Myocyte (in vitro differentiated cells): ENCODE measurements around the gene TIPIN. TPM values are rescaled to one million over a fixed set of nuclear protein-coding genes. Genes with fewer than 3 reads are reported as not detected.
"Not testable (repeated sequence)": the region's sequence is repeated elsewhere in the genome, so short reads cannot be mapped to it uniquely, and the experiment has no call there.

Experiments
- DNase-seq: peaks from one replicate; pipeline ENCODE4 v3.0.0-alpha.2; 2012; ENCODE audit warnings: low read depth
- total RNA-seq: library from RNA; depleted of rRNA; stranded (reverse); fragments of >200 nt; gene quantifications from 2 replicates; pipeline ENCODE4 v1.2.3, GENCODE V29; 2014

The TIPIN gene
- total RNA-seq, 1 donor from 2014 or later = 7.8 TPM

DNA sequence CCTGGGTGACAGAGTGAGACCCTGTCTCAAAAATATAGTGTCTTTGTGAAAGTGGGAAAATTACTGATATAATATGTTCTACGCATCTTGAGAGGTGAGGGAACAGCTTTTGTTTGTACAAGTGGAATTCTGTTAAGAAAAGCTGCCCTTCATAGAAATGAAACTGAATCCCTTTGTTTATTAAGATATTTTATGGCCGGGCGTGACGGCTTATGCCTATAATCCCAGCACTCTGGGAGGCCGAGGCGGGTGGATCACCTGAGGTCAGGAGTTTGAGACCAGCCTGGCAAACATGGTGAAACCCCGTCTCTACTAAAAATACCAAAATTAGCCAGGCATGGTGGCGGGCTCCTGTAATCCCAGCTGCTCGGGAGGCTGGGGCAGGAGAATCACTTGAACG is 52.1 kb downstream of the TIPIN start:
- not testable (repeated sequence) for DNase-seq

DNA sequence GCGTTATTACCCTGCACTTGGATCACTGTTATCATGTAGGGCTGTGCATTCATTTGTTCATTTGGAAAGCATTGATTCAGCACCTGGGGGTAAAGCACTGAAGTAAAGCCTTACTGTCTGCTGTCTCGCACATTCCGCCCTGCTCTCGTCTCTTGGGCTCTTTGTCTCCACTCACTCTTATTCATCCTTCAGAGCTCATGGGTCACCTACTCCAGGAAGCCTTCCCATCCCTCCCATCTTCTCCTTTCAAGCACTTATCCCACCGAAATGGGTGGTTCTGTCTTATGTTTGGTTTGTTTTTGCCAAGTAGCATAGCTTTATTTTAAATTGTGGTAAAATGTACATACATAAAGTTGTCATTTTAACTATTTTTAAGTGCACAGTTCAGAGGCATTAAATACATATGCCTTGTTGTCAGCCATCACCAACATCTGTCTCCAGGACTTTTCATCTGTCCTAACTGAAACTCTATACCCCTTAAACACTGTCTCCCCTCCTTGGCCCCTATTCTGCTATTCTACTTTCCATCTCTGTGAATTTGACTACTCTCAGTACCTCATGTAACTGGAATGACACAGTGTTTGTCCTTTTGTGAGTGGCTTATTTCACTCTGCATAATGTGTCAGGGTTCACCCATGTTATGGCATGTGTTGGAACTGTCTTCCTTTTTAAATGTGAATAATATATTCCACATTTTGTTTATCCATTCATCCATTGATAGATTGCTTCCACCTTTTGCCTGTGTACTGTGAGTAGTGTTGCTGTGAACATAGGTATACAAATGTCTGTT is 53.8 kb downstream of the TIPIN start:
- no peak for DNase-seq

DNA sequence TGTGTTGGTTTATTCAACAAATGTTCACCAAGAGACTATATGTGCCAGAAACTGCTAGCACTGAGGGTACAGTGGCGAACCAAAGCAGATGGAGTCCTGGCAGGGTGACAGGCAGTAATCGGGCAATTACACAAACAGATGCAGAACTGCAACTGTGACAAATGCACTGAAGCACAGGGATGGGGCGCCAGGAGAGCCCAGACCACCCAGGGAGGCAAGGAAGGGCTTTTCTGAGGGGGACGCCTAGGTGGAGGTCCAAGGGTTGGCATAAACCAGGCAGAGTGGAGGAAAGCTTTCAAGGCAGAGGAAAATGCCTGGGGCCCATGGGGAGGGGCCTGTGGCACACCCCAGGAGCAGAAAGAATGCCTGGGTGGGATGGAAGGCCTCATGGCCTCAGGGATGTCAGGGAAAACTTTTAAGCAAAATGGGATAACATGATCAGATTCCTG is 57.7 kb downstream of the TIPIN start:
- DNase-seq = peak; percentile 58

DNA sequence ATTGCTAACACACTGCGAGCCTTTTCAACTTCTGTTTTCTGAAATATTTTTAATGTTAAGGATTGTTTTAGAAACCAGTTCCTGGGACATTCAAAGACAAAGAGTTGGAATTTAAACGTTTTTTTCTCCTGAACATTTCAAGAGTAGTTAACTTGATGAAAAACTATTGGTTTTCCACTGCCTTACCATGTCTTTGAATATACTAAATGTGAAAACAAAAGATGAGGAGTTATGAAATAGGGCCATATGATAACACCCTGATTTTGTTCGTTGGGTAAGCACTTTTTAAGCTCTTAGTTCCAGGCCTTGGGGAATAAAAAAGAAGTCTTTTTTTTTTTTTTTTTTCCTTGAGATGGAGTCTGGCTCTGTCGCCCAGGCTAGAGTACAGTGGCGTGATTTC is 60.3 kb downstream of the TIPIN start:
- DNase-seq = no peak

DNA sequence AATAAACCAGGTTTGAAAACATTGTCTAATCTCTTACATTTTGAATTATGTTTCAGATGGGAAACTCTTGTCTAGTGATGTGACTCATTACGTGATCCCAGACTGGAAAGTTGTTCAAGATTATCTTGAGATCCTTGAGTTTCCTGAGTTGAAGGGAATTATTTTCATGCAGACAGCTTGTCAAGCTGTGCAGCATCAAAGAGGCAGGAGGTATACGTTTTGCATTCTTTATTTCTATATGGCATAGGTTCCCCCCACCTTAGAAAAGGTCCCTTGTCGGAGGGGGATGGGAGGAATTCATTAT is 61.6 kb downstream of the TIPIN start:
- peak; percentile 9 for DNase-seq

DNA sequence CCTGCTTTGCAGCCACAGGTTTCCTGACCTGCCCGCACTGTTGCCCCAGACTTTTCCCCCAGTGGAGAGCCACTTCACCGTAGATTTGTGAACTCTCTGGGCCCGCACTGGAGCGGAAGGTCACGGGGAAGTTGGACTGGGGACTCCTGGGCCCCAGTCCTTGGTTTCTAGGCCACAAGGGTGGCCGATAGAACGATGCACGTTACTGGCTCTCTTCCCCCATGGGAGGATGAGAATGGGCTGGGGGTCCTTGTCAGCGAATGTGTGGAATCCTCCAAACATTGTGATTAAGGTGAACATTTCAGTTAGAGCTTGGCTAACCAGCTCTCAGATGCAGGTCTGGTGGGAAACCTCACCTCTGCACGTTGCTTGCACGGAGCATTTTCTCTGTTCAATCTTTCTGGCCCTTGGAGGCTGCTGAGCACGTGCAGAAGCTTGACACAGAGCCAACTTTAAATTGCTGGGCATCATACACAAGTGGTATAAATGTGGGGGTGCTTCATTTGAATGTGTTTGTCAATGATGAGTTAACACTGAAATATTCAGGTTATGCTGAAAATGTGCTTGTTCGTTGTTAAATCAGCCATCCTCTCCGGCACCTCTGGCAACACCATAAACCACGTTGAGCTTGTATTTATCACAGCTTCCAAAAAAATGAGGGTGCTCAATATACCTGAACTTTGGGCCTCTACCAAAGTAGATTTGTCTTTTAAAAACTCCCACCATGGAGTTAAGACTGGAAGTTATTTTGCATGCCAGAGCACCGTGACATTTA is 62.1 kb downstream of the TIPIN start:
- peak; percentile 31 for DNase-seq

DNA sequence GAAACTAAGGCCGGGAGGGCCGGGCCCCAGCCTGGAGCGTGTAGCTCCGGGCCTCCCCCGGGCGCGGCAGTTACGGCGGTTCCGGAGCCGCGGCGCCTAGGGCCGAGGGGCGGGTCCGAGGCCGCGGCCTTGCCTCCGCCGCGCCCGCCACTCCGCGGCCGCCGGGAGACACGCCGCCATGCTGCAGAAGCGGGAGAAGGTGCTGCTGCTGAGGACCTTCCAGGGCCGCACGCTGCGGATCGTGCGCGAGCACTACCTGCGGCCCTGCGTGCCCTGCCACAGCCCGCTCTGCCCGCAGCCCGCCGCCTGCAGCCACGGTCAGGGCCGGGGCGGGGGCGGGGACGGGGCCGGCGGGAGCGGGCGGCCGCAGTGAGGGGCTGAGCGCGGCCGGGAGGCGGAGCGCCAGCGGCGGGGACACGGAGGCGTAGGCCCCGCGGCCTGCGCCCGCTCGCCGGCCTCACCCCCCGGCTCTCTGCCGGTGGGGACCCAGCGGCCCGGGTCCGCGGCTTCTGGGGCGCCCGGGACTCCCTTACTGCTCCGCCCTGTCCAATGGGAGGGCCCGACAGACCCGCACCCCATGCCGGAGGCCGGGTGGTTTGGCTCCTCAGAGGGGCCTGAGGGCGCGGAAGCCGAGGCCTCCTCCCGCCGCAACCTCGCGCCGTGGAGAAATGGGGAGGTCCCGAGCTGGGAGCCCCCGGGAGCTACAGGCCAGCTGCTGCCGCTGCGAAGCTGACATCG is 62.9 kb downstream of the TIPIN start, which contains the start of gene DIS3L:
TSS of gene DIS3L (plus strand) at position 150 of the 738 bp plus-strand sequence. CDS start at position 179, 29 bp downstream.
- peak; percentile 69 for DNase-seq

DNA sequence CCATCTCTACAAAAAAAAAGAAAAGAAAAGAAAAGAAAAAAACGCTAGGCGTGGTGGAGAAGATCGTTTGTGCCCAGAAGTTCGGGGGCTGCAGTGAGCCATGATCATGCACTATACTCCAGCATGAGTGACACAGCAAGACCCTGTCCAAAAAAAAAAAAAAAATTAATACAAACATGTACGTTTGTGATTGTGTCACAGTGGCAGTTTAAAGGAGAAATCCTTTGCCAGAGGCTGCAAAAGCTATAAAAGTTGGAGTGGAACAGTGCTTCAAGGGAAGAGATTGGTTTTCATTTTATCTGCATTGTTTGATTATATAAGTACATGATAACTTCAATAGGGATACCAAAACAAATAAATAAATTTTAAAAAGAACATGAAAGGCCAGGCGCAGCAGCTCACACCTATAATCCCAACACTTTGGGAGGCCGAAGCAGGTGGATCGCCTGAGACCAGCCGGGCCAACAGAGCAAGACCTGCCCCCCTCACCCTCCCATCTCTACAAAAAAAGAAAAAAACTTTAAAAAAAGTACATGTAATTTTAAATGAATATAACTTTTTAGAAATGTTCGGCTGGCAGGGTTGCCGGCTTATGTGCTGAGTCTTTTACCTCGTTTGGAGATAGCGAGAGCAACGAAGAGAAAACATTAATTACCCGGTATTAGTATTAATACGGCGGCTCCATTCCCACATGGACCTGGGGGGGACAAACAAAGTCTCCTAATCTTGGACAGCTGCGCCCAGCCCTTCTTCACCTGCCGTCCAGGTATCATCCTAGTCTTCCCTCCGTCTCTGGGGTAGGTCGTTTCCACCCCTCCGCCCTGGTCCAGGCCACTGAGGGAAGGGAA is 63.7 kb downstream of the TIPIN start:
- no peak for DNase-seq

DNA sequence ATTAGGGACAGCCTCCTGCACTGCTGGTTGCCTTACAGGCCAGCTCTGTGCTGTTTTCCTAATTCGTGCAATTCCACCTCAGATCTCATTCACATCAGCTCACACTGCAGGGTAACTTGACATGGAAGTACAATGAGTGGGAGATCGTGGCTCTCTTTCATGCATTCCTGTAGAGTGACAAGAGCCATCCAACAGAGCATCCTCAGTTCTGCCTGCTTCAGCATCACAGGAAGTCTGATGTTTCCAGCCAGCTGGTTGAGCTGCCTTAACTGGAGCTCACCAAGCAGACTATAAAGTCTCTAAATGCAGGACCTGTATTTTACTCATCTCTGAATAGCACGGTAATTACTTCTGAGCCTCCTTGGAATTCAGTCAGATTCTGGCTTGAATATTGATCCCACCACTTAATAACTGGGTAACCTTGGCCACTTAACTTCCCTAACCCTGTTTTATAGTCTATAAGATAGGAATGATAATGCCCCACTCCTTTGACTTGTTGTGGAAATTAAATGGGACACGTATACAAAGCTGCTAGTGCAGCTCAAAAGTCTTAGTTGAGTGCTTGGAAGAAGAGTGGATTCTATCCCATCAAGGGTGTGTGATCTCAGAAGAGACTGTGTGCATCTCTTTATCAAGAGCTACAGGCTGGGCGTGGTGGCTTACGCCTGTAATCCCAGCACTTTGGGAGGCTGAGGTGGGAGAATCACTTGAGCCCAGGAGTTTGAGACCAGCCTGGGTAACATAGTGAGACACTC is 64.5 kb downstream of the TIPIN start:
- no peak for DNase-seq

DNA sequence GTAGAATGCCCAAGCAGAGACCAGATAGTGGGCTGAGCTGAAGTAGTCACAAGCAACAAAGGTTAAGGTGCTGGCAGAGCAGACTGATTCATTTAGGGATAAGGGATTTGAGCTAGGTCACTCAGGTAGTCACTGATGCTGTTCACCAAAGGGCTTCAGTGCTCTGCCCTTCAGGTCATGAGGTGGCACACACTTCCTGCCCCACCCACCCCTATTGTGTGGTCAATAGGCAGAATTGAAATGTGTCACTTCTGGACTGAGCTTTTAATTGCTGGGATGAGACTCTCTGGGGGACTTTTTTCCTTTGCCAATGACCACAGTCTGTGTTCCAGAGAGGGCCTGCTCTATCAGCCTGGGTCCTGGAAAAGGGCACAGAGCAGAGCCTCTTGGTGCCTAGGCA is 66.0 kb downstream of the TIPIN start:
- DNase-seq = no peak

DNA sequence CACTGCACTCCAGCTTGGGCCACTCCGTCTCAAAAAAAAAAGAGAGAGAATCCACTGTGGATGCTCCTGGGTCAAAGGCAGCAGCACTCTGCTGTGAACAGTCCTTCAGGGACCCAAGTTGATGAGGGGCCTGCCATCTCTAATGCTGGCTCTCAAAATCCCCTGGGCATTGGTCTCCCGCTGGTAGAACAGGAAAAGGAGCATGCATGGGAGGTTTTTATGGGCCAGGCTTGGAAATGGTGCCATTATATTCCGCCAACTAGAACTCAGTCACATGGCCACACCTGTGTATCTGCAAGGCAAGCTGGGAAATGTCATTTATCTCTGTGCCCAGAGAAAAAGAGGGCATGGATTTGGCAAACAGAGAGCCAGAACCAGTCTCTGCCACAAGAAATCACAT is 66.5 kb downstream of the TIPIN start:
- no peak for DNase-seq

DNA sequence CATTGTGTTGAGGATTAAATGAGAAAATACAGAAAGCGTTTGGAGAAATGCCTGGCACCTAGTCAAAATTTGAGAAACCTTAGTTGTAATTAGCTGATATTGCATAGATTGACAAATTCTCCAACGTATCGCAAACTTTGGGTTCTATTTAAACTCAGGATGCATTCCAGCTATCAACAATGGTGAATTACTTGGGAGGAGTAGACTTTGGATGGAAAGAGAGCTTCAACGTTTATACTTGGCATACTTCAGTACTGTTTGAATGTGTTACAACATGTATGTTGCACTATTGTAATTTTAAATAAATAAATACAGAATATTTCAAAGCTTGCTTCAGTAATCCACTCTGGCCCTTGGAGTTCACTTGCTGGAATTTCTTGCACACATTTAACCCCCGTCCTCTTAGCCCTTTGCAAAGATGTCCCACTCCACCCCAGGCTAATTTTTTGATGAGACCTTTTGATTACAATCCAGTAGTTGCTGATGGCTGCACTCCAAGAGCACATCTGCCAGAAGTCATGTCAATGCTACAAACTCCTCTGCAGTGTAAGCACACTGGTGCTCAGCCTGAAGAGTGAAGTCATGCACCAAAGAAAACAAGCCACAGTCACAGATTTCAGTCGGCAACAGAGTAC is 67.8 kb downstream of the TIPIN start:
- no peak for DNase-seq

DNA sequence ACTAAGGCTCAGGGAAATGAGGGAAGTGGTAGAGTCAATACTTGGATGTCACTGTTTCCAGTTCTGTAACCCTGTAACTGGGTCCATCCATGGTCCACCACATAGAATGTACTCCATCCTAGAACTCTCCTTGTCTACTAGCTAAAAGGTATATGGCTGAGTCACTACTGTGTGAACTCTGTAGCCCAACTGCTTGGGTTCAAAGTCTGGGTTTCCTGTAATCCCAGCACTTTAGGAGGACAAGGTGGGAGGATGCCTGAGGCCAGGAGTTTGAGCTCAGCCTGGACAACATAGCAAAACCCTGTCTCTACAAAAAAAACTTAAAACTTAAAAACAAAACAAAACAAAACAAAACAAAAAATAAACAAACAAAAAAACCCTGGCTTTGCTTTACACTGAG is 68.4 kb downstream of the TIPIN start:
- DNase-seq = no peak

DNA sequence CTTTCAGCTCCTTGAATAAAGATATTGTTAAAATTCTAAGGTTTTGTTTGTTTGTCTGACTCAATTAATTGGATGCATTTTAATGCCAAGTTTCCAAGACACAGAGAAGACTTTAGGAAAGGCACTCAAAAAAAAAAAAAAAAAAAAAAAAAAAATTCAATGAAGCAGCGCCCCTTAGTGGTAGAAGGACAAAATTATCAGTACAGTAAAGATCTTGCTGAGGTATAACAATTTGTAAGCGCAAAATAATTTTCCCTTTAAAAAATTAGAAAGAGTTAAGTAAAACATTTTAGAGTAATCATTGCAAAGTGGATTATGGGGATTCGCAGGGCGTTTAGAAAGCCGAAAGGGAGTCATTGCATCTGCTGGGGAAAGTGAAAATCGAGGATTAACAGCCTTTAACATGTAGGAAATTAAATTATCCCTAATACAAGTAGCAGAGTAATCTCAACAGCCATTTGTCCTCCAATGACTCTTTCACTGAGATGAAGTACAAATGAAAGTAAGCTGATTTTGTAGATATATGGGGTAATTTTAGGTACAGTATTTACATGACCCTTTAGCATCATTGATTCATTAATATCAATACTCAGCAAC is 68.9 kb downstream of the TIPIN start:
- peak; percentile 64 for DNase-seq

Other genes with a start within 250 kb of the TIPIN start
- not detected in 2 replicates for gene MEGF11, start 102.9 kb downstream of the TIPIN start, total RNA-seq
- 27.3 and 28.5 TPM in 2 replicates for gene DIS3L, start 63.1 kb downstream of the TIPIN start, total RNA-seq
- gene MAP2K1, start 30.2 kb upstream of the TIPIN start, total RNA-seq = 59.6 and 86.7 TPM in 2 replicates
- gene SNAPC5, start 141.1 kb upstream of the TIPIN start, total RNA-seq = 31.9 and 38.6 TPM in 2 replicates
- 3,422 and 5,715 TPM in 2 replicates for gene RPL4, start 148.2 kb upstream of the TIPIN start, total RNA-seq
- 8.7 and 10.6 TPM in 2 replicates for gene ZWILCH, start 148.6 kb upstream of the TIPIN start, total RNA-seq
- gene LCTL, start 209.3 kb upstream of the TIPIN start, total RNA-seq = 0.13 TPM in 1 of 2 replicates, not detected in the other